ENCODE data around the gene MACROD2. TPM values are rescaled to one million over a fixed set of nuclear protein-coding genes. Genes with fewer than 3 reads are reported as not detected.

MACROD2 gene
- total RNA-seq, 6 experiments from 2014 or later: 0.05 to 0.57 (median 0.11) TPM; not detected in 1

GRCh38 chr20:15475483-15475882 lies 1480.2 kb downstream of the MACROD2 start:
- no peaks in the 10 kb centered on the region; the same call in 1 of the 2 replicates for H3K27me3 Mint-ChIP-seq (ENCODE audit: insufficient read depth)
- H3K27ac Mint-ChIP-seq: no peak overlapping the region
- TF ChIP-seq CTCF (IDR thresholded peaks at IDR 0.05): no peak
- 0 out of 2 replicates have a peak, but pooled peaks cover 3% of the 10 kb centered on the region for H3K36me3 Mint-ChIP-seq (ENCODE audit: low read depth)
- no peaks in the 10 kb centered on the region for H3K4me1 Mint-ChIP-seq (ENCODE audit: low read depth)
- no peak for DNase-seq
- H3K4me3 Mint-ChIP-seq: no peak overlapping the region
- H3K9me3 Mint-ChIP-seq: peaks cover 39% of the 10 kb centered on the region

DNA sequence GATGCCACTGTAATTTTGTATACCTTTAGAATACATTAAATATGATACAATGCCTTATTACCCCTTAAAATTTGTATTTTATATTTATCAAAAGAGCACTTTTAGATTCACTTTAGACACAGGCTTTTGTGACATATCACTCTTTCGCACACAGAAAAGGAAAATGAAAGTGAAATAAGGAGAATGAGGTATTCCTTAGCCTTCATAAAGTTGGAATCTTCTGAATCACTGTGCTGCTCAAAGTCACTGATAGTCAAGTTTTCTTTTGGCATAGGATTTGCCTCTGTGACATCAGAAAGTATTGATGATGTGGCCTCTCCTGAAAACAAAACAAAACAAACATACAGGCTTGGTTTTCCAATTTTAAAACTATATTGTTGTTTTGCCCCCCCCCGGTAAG lies 1480.9 kb downstream of the MACROD2 start:
- DNase-seq: no peak
- Mint-ChIP-seq H3K27ac (no peak overlapping the region), H3K4me1 (ENCODE audit: low read depth) (no peaks in the 10 kb centered on the region), H3K9me3 (peaks cover 41% of the 10 kb centered on the region), H3K36me3 (ENCODE audit: low read depth) (0 out of 2 replicates have a peak, but pooled peaks cover 7% of the 10 kb centered on the region), H3K27me3 (ENCODE audit: insufficient read depth) (peaks cover 2% of the 10 kb centered on the region; the same call in 1 of the 2 replicates), H3K4me3 (no peak overlapping the region)
- no peak for TF ChIP-seq CTCF (IDR thresholded peaks at IDR 0.05)

- Mint-ChIP-seq H3K27ac (no peak overlapping the region), H3K4me3 (no peak overlapping the region), H3K4me1 (ENCODE audit: low read depth) (no peaks in the 10 kb centered on the region), H3K27me3 (ENCODE audit: insufficient read depth) (peaks cover 2% of the 10 kb centered on the region; the same call in 1 of the 2 replicates), H3K9me3 (peaks cover 41% of the 10 kb centered on the region), H3K36me3 (ENCODE audit: low read depth) (0 out of 2 replicates have a peak, but pooled peaks cover 7% of the 10 kb centered on the region)
- no peak for DNase-seq
- TF ChIP-seq CTCF (IDR thresholded peaks at IDR 0.05): no peak
Observed at GRCh38 chr20:15476781-15477180, 1481.5 kb downstream of the MACROD2 start.

DNA sequence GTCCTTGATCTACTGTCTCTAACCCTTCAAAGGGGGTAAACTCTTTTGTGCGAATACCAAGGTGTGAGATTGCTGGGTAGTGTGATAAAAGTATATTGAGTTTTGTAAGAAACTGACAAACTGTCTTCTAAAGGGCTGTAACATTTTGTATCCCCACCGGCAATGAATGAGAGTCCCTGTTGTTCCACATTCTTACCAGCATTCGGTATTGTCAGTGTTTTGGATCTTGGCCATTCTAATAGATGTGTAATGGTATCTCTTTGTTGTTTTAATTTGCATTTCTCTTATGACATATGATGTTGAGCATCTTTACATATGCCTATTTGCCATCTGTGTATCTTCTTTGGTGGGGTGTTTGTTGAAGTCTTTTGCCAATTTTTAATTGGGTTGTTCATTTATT lies 1487.2 kb downstream of the MACROD2 start:
- no peak for DNase-seq
- no peaks in the 10 kb centered on the region for H3K4me1 Mint-ChIP-seq (ENCODE audit: low read depth)
- TF ChIP-seq CTCF (IDR thresholded peaks at IDR 0.05): no peak
- 0 out of 2 replicates have a peak, but pooled peaks cover 7% of the 10 kb centered on the region for H3K36me3 Mint-ChIP-seq (ENCODE audit: low read depth)
- peaks cover 58% of the 10 kb centered on the region for H3K9me3 Mint-ChIP-seq
- peaks cover 2% of the 10 kb centered on the region; the same call in 1 of the 2 replicates for H3K27me3 Mint-ChIP-seq (ENCODE audit: insufficient read depth)
- no peak overlapping the region for H3K4me3 Mint-ChIP-seq
- H3K27ac Mint-ChIP-seq: no peak overlapping the region

GRCh38 chr20:15485519-15485918 lies 1490.2 kb downstream of the MACROD2 start:
- Mint-ChIP-seq H3K36me3 (ENCODE audit: low read depth) (0 out of 2 replicates have a peak, but pooled peaks cover 4% of the 10 kb centered on the region), H3K9me3 (peaks cover 45% of the 10 kb centered on the region), H3K27ac (no peak overlapping the region), H3K4me1 (ENCODE audit: low read depth) (no peaks in the 10 kb centered on the region), H3K27me3 (ENCODE audit: insufficient read depth) (peaks cover 2% of the 10 kb centered on the region; the same call in 1 of the 2 replicates), H3K4me3 (no peak overlapping the region)
- DNase-seq: no peak
- TF ChIP-seq CTCF (IDR thresholded peaks at IDR 0.05): no peak
